A549 (cell line): Measurements from ENCODE around the gene STX8. TPM values are rescaled to one million over a fixed set of nuclear protein-coding genes. Genes with fewer than 3 reads are reported as not detected.

Experiments
- ATAC-seq, 2 experiments: fragments of 200-7000 bp in 1 of 2; fragments of >200 bp in 1 of 2; cut with Nextera tagmentation in 1 of 2; cut with Tn5 transposase in 1 of 2; 3 replicates each; pipeline versions ENCODE4 v1.8.0 to v1.9.1; 2018 to 2020; ENCODE audit warnings: mild to moderate bottlenecking in 1 of 2, moderate library complexity in 1 of 2
- CTCF ChIA-PET: fragments of 300-600 bp; sonication (Branson Sonifier 250); formaldehyde crosslinking; extraction: SDS; loops from one replicate; lab custom pipeline; 2021; ENCODE audit warnings: antibody characterized with exemption, inconsistent platforms; lab: Yijun Ruan, JAX
- POLR2A ChIA-PET: fragments of 350-600 bp; formaldehyde crosslinking; extraction: SDS; loops from one replicate; lab custom pipeline; 2021; ENCODE audit warnings: antibody characterized with exemption, inconsistent platforms; lab: Yijun Ruan, JAX
- DNase-seq, 2 experiments: peaks; one replicate each; pipeline versions ENCODE4 v3.0.0 to v3.0.0-alpha.2; 2011 to 2016; ENCODE audit warnings: low read depth in 1 of 2, low spot score in 1 of 2
- FAIRE-seq: peaks from 2 replicates; lab custom pipeline; 2011; peaks lifted over from hg19 to GRCh38; lab: Jason Lieb, UNC
- H3K27ac ChIP-seq, 2 experiments: fragments of >200 bp; sonication (Bioruptor Twin); formaldehyde crosslinking; 3 replicates each; pipeline ENCODE4 v1.5.1; 2016 to 2017
- H3K4me1 ChIP-seq: fragments of >200 bp; sonication (Bioruptor Twin); formaldehyde crosslinking; 3 replicates; pipeline ENCODE4 v1.6.1; 2016
- H3K4me2 ChIP-seq: fragments of >200 bp; sonication (Bioruptor Twin); formaldehyde crosslinking; 3 replicates; pipeline ENCODE4 v1.6.1; 2016
- H3K4me3 ChIP-seq: fragments of >200 bp; sonication (Bioruptor Twin); formaldehyde crosslinking; 3 replicates; pipeline ENCODE4 v1.5.1; 2016
- H3K9me3 ChIP-seq: fragments of >200 bp; sonication (Bioruptor Twin); formaldehyde crosslinking; 3 replicates; pipeline ENCODE4 v1.6.1; 2016
- CBX2 ChIP-seq: fragments of 200-600 bp; sonication (generic); IDR thresholded peaks from 2 replicates; pipeline ENCODE4 v1.6.1; 2016; ENCODE audit warnings: low read depth, mild to moderate bottlenecking, borderline replicate concordance
- CBX8 ChIP-seq: fragments of 200-600 bp; sonication (generic); IDR thresholded peaks from 2 replicates; pipeline ENCODE4 v1.6.1; 2016
- CHD2 ChIP-seq: fragments of 150-350 bp; IDR thresholded peaks from 2 replicates; pipeline ENCODE4 v1.6.1; 2014; ENCODE audit warnings: low read length; ENCODE audit not compliant: partially characterized antibody
- EHF ChIP-seq: fragments of 250-450 bp; sonication (Bioruptor Pico); IDR thresholded peaks from 2 replicates; pipeline ENCODE4 v1.5.0; 2020; ENCODE audit warnings: mild to moderate bottlenecking
- EHMT2 ChIP-seq: fragments of 200-600 bp; sonication (generic); IDR thresholded peaks from 2 replicates; pipeline ENCODE4 v1.6.1; 2016; ENCODE audit warnings: antibody characterized with exemption, low read depth, mild to moderate bottlenecking, moderate library complexity
- ESRRA ChIP-seq: fragments of 150-350 bp; IDR thresholded peaks from 2 replicates; pipeline ENCODE4 v1.6.1; 2014; ENCODE audit warnings: mild to moderate bottlenecking, low read length, borderline replicate concordance
- FOXS1 ChIP-seq: fragments of 250-450 bp; sonication (Bioruptor Pico); IDR thresholded peaks from 2 replicates; pipeline ENCODE4 v1.5.0; 2020; ENCODE audit warnings: mild to moderate bottlenecking, moderate library complexity
- GATA3 ChIP-seq: IDR thresholded peaks from 2 replicates; pipeline ENCODE4 v1.6.1; 2012; ENCODE audit warnings: borderline replicate concordance
- HDAC2 ChIP-seq: fragments of 200-600 bp; sonication (generic); IDR thresholded peaks from 2 replicates; pipeline ENCODE4 v1.6.1; 2016
- HMGXB4 ChIP-seq: fragments of 250-450 bp; sonication (Bioruptor Pico); IDR thresholded peaks from 2 replicates; pipeline ENCODE4 v1.5.0; 2021; ENCODE audit warnings: mild to moderate bottlenecking, moderate library complexity, borderline replicate concordance
- HOXA7 ChIP-seq: fragments of 250-450 bp; sonication (Bioruptor Pico); IDR thresholded peaks from 2 replicates; pipeline ENCODE4 v1.5.0; 2020; ENCODE audit warnings: mild to moderate bottlenecking, moderate library complexity
- MAX ChIP-seq: IDR thresholded peaks from 2 replicates; pipeline ENCODE4 v1.6.1; 2012
- NFE2L2 ChIP-seq: fragments of 150-350 bp; conservative IDR thresholded peaks from 2 replicates; pipeline ENCODE4 v1.6.1; 2014; ENCODE audit warnings: low read length
- PBX3 ChIP-seq: IDR thresholded peaks from 2 replicates; pipeline ENCODE4 v1.6.1; 2012
- RFX5 ChIP-seq: fragments of 450-650 bp; IDR thresholded peaks from 2 replicates; pipeline ENCODE4 v1.7.1; 2014; ENCODE audit warnings: antibody characterized with exemption, mild to moderate bottlenecking, moderate library complexity
- RNF2 ChIP-seq: fragments of 200-600 bp; sonication (generic); IDR thresholded peaks from 2 replicates; pipeline ENCODE4 v1.6.1; 2016; ENCODE audit warnings: low read depth, mild to moderate bottlenecking, antibody characterized with exemption, moderate library complexity, borderline replicate concordance
- ZSCAN20 ChIP-seq: fragments of 250-450 bp; sonication (Bioruptor Pico); IDR thresholded peaks from 2 replicates; pipeline ENCODE4 v1.8.0; 2022; ENCODE audit warnings: mild to moderate bottlenecking, moderate library complexity
- WGBS: methylation state at CpG from one replicate; pipeline ENCODE4 v1.1.6; 2017; ENCODE audit errors: missing lambda C conversion rate; 5-methylcytosine and 5-hydroxymethylcytosine counted together
- polyA plus RNA-seq, 4 experiments: library from polyadenylated mRNA; depleted of rRNA in 3 of 4; stranded (reverse); fragments of >200 nt; fragmentation: RNase III in 1 of 4; extraction: RNeasy Plus Mini Kit Qiagen cat#74134 plus additional on column Dnase treatment in 1 of 4; gene quantifications; 2 replicates in 3 of 4; 3 replicates in 1 of 4; pipeline ENCODE4 v1.2.3, GENCODE V29; 2011 to 2017
- TF ChIP-seq, protein P1 (sequence below): fragments of 150-350 bp; IDR thresholded peaks from 2 replicates; pipeline ENCODE4 v1.6.1; 2014; ENCODE audit warnings: low read depth, mild to moderate bottlenecking, low read length

STX8 gene
- polyA plus RNA-seq, 2 of the 4 experiments (the other 2 are of a cell fraction) = 93.6 to 168 TPM

GRCh38 chr17:9266697-9267117, 308.9 kb downstream of the STX8 start:
- ChIA-PET CTCF (interaction anchor here (1.5 kb wide), 1 partner anchor 25 kb away, joined by 9 read pairs; no protein-coding TSS in a partner anchor), POLR2A (no interaction called here)
- TF ChIP-seq HDAC2 (no peak), FOXS1 (no peak), CHD2 (no peak), RFX5 (no peak), RNF2 (no peak), ESRRA (no peak), HOXA7 (CRISPR knock-in tag) (no peak)
- H3K27ac ChIP-seq = no peak overlapping the region
- FAIRE-seq (no peak), DNase-seq (no peak), ATAC-seq (no peak)
- no peak overlapping the region for H3K4me2 ChIP-seq
- no peaks in the 10 kb centered on the region for H3K4me1 ChIP-seq
- no peak overlapping the region for H3K4me3 ChIP-seq
- no peaks in the 10 kb centered on the region for H3K9me3 ChIP-seq
- WGBS = 87% methylated on average over 9 of the region's 9 CpGs

DNA sequence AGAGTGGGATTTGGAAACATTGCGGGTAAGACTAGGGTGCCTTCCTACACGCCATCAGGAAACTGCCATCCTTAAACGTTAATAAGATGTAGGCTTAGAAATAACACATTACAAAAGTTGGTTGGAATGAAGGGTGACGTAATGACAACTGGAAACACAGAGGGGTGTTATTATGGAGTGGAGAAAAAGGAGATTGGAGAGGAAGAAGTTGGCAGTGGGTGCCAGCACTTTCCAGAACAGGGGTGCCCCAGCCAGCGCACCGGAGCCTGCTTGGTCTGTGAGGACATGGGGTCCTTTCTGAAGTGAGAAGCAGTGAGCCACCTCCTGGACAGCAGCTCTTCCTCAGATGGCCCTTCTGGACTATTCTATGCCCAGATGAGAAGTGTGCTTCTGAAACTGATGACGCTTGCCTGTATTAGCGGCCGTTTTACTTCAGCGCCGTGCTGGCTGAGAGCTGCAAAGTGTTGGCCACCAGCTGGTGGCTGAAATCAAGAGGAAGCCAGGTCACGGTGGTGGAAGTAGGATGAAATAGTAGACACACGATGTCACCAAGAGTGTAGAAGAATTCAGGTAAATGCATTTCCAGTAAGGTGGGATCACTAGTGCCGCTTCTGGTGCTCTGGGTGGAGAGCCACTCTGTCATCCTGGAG, 309.5 kb downstream of the STX8 start:
- Histone ChIP-seq H3K27ac (no peak overlapping the region), H3K4me3 (no peak overlapping the region), H3K4me2 (no peak overlapping the region), H3K4me1 (no peaks in the 10 kb centered on the region), H3K9me3 (no peaks in the 10 kb centered on the region)
- no peak for FAIRE-seq
- WGBS = 92% methylated on average over 14 of the region's 14 CpGs
- DNase-seq = no peak
- no peak for TF ChIP-seq ZSCAN20 (CRISPR knock-in tag)
- TF ChIP-seq MAX = no peak
- no peak for TF ChIP-seq NFE2L2
- no peak for TF ChIP-seq CBX8
- TF ChIP-seq EHMT2 = no peak
- no peak for TF ChIP-seq RNF2
- TF ChIP-seq EHF = no peak
- TF ChIP-seq, protein P1, sequence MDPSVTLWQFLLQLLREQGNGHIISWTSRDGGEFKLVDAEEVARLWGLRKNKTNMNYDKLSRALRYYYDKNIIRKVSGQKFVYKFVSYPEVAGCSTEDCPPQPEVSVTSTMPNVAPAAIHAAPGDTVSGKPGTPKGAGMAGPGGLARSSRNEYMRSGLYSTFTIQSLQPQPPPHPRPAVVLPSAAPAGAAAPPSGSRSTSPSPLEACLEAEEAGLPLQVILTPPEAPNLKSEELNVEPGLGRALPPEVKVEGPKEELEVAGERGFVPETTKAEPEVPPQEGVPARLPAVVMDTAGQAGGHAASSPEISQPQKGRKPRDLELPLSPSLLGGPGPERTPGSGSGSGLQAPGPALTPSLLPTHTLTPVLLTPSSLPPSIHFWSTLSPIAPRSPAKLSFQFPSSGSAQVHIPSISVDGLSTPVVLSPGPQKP = no peak
- POLR2A ChIA-PET = no interaction called here
- CTCF ChIA-PET = interaction anchor here (1.5 kb wide), 1 partner anchor 26 kb away, joined by 9 read pairs; no protein-coding TSS in a partner anchor
- no peak for ATAC-seq

GRCh38 chr17:9261081-9262012, 314.3 kb downstream of the STX8 start:
- H3K9me3 ChIP-seq = no peaks in the 10 kb centered on the region
- ChIA-PET CTCF (no interaction called here), POLR2A (no interaction called here)
- no peak overlapping the region for H3K4me2 ChIP-seq
- FAIRE-seq (no peak), ATAC-seq (0 out of 6 replicates have a peak, but pooled peaks of 1 of the 2 experiments have one; percentile 45), DNase-seq (no peak)
- TF ChIP-seq CBX2 = no peak
- no peak for TF ChIP-seq PBX3
- no peak for TF ChIP-seq HDAC2
- no peak for TF ChIP-seq HMGXB4 (CRISPR knock-in tag)
- no peak for TF ChIP-seq GATA3
- H3K27ac ChIP-seq = no peak overlapping the region
- 86% methylated on average over 21 of the region's 24 CpGs for WGBS
- H3K4me3 ChIP-seq = no peak overlapping the region
- H3K4me1 ChIP-seq = peaks cover 19% of the 10 kb centered on the region
